Activated CD4-positive, alpha-beta T cell treated with anti-CD3 and anti-CD28 coated beads, Interleukin-2, amount 50 U/mL, for 16 hours (primary cell): ENCODE results near the gene LILRB4.
"Not testable (repeated sequence)": the region's sequence is repeated elsewhere in the genome, so short reads cannot be mapped to it uniquely, and the experiment has no call there.

ENCODE experiments used
- DNase-seq: peaks from one replicate; pipeline ENCODE4 v3.0.0-alpha.2; 2020

The LILRB4 gene

DNA sequence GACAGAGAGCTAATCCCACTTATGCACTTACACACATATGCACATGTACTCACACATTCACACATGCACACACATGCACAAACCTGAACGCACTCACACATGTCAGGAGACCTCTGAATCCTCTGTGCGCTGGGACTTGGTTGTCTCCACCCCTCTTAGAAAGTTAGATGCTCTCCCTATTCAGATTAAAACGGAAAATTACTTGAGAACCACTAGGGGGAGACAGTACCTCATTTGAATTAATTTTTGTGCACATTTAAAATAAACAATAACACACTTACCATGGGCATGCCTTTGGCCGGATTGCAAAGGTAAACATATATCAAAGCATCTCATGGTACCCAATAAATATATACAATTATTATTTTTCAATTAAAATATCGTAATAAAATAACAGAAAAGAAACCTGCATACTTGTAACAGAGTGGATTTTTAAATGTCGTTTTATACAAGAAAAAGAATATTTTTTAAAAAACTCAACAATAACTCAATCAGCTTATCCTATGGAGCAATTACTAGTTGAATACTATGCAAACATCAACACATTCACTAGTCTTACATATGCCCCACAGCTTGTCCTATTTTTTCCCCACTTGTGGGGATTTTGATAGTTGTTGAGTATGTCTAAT is 9.5 kb upstream of the LILRB4 start:
- DNase-seq = peak; percentile 29

GRCh38 chr19:54654447-54655321 is 8.1 kb upstream of the LILRB4 start:
- DNase-seq = no peak

DNA sequence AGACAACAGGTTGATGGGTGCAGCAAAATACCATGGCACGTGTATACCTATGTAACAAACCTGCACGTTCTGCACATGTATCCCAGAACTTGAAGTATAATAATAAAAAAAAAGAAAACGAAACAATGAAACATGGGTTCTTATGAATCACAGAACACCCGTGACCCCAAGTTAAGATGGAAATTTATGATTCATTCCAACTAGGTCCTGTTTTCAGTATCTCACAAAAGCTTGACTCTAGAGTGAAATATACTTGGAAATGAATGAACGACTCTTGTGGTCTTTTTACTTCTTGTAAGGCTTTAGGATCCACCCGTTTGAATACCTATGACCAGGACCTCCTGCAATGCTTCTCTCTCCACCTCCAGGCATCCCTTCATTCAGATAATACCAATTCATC is 3.5 kb upstream of the LILRB4 start:
- no peak for DNase-seq

DNA sequence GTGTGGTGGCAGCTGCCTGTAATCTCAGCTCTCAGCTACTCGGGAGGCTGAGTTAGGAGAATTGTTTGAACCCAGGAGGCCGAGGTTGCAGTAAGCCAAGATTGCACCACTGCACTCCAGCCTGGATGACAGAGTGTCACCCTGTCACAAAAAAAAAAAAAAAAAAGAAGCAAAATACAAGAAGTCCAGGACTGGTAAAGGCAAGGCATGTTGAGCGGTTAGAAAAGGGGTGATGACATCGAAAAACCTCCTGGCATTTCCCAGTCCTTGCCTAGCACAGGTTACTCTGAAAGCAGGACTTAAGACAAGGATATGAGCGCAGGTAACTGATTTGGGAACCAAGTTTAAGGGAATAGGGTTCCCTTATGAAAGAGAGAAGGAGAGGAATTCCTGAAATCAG is 2.5 kb upstream of the LILRB4 start:
- DNase-seq = no peak

GRCh38 chr19:54660964-54661363 is 1.8 kb upstream of the LILRB4 start:
- DNase-seq = no peak

- no peak for DNase-seq
These were observed 821 bp upstream of the LILRB4 start for GRCh38 chr19:54661846-54662481.

- DNase-seq = no peak
These were observed 2.7 kb downstream of the LILRB4 start for GRCh38 chr19:54665530-54665929.

- DNase-seq = no peak
These were observed 4.4 kb downstream of the LILRB4 start for GRCh38 chr19:54667217-54667616.

- DNase-seq = no peak
These were observed 5.6 kb downstream of the LILRB4 start for GRCh38 chr19:54668353-54668752.

- DNase-seq = no peak
These were observed 8.0 kb downstream of the LILRB4 start for GRCh38 chr19:54670576-54671357.

DNA sequence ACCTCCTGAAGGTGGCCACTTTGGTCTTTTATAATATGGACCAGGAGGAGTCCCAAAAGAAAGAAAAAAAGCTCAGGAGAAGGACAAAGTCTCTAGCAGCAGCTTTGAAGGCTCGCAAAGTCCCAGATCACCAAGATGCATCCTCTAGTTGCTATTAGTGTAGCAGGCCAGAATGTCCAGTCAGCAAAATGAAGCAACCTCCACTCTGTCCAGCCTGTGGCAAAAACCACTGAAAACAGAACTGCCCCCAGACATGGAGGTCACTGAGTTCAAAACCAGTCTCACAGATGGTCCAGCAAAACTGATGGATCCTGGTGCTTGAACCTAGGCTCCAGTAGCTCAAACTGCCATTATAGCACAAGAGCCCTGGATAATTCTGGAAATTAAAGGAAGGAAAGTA is 10.4 kb downstream of the LILRB4 start:
- no peak for DNase-seq

DNA sequence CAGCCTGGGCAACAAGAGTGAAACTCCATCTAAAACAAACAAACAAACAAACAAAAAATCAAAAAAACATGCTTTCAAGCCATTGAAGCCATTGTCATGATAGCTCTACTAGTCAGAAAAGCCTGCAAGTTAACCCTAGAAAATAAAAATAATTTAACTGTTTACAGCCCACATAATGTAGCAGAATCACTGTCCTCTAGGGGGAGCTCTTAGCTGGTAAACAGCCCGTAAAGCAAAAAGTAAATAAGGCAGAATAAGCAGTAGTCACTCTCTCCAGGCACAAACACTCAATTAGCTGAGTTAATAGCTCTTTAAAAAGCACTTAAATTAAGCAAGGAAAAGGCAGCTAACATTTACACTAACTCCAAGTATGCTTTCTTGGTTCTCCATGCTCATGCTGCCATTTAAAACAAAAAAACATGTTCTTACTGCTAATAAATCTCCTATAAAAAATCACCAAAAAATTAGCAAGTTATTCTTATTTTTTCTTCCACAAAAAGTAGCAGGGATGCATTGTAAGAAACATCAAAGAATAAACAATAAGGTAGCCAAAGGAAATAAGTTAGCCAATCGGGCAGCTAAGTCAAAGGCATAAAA is 11.3 kb downstream of the LILRB4 start:
- DNase-seq = peak; percentile 59

DNA sequence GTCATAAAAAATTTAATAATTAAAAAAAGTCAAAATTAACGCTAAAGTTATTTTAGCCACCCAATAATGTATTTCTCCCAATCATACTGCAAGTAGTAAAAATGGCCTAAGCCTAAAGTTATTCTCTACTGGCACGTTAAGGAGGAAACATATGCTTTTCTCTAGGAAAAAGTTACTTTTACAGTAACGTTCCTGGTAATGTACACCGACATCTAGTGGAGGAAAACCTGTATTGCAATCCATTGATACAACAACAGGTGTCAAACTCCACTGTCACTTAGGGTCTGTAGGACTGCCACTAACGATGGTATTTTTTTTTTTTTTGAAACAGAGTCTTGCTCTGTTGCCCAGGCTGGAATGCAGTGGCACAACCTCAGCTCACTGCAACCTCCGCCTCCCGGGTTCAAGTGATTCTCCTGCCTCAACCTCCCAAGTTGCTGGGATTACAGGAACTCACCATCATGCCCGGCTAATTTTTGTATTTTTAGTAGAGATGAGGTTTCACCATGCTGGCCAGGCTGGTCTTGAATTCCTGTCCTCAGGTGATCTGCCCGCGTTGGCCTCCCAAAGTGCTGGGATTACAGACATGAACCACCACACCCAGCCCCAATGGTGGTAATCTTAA is 13.5 kb downstream of the LILRB4 start:
- DNase-seq = peak; percentile 51

DNA sequence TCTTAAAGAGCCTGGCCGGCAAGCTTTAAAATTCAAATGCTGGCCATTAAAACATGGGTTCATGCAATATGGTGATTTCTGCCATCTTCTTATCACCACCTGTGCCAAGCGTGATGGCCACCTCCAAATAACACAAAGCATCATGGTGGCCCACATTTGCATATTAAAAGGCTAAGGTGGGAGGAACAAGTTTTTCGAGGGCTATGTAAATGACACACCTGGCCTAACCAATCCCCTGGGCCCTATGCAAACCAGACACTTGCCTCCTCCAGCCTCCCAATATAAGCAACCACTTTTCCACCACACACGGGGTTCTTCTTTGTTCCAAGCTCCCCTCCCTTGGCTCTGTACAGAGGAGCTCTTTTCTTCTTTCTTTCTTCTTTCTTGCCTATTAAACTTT is 14.4 kb downstream of the LILRB4 start:
- no peak for DNase-seq

- not testable (repeated sequence) for DNase-seq
These were observed 18.8 kb downstream of the LILRB4 start for GRCh38 chr19:54681596-54681995.

- no peak for DNase-seq
These were observed 19.6 kb downstream of the LILRB4 start for GRCh38 chr19:54682306-54682856.

GRCh38 chr19:54684527-54684926 is 21.7 kb downstream of the LILRB4 start:
- no peak for DNase-seq

GRCh38 chr19:54691582-54692297 is 29.0 kb downstream of the LILRB4 start:
- DNase-seq = no peak

DNA sequence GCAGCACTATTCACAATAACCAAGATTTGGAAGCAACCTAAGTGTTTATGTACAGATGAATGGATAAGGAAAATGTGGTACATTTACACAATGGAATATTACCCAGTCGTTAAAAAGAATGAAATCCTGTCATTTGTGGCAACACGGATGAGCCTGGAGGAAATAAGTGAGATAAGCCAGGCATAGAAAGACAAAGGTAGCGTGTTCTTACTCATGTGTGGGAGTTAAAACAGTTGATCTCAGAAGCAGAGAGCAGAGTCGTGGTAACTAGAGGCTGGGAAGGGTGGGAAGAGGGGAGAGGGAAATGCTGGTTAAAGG is 29.5 kb downstream of the LILRB4 start:
- DNase-seq = no peak

DNA sequence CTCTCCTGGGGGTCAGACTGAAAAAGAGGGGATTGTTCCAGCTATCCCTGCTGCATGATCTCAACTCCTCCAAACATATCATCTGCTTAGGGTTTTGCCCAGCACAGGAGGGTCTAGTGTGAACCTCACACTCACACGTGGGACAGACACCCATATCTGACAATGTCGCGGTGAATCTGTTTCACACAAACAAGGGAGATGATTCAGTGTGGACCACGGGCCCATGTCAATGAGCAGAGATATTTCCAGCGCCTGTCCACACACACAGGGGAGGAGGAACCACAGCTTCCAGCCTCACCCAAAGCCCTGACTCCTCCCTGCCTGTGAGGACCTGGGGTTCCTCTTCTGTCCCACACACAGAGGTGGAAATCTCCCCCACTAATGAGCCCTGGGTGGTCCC is 31.9 kb downstream of the LILRB4 start:
- no peak for DNase-seq

DNA sequence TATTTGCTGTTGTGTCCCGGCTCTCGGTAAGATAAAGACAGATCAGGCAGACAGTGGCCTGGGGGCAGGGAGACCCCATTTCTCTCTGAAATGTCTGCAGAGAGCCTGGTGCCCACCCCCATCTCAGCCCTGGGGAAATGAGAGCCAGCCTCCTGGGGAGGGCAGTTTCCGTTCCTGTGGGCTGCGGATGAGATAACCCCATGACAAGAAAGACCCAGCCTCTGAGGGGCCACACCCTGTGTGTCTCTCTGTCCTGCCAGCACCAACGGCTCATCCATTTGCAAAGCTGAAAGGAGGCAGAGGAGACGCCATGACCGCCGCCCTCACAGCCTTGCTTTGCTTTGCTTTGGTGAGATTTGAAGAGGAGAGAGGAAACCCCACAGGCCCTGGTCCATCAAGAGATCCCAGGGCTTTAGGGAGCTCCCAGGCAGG is 33.3 kb downstream of the LILRB4 start:
- no peak for DNase-seq
